BE2C (cell line): Measurements from ENCODE around the gene WASL.

Experiments
- DNase-seq: peaks from one replicate; pipeline ENCODE4 v3.0.0-alpha.2; 2020
- H3K27me3 ChIP-seq: fragments of 250-450 bp; sonication (Bioruptor Pico); 2 replicates; pipeline ENCODE4 v1.5.1; 2020; ENCODE audit warnings: mild to moderate bottlenecking
- H3K36me3 ChIP-seq: fragments of 250-450 bp; sonication (Bioruptor Pico); 2 replicates; pipeline ENCODE4 v1.5.1; 2020; ENCODE audit warnings: mild to moderate bottlenecking
- H3K4me1 ChIP-seq: fragments of 250-450 bp; sonication (Bioruptor Pico); 2 replicates; pipeline ENCODE4 v1.5.1; 2020
- H3K4me3 ChIP-seq: 2 replicates; pipeline ENCODE4 v1.5.1; 2011; ENCODE audit warnings: low read depth, low read length
- H3K9me3 ChIP-seq: fragments of 250-450 bp; sonication (Bioruptor Pico); 2 replicates; pipeline ENCODE4 v1.5.1; 2020
- CTCF ChIP-seq: IDR thresholded peaks from 2 replicates; pipeline ENCODE4 v1.5.1; 2012; ENCODE audit warnings: mild to moderate bottlenecking, low read depth, low read length

The WASL gene

GRCh38 chr7:123666492-123666891, 82.3 kb downstream of the WASL start:
- H3K9me3 ChIP-seq, result no peaks in the 10 kb centered on the region
- DNase-seq, result no peak
- H3K4me1 ChIP-seq, result peaks cover 13% of the 10 kb centered on the region
- no peaks in the 10 kb centered on the region for H3K27me3 ChIP-seq
- no peak for TF ChIP-seq CTCF
- H3K4me3 ChIP-seq, result no peak overlapping the region
- H3K36me3 ChIP-seq, result no peaks in the 10 kb centered on the region

- Histone ChIP-seq H3K36me3 (no peaks in the 10 kb centered on the region), H3K27me3 (no peaks in the 10 kb centered on the region), H3K4me3 (no peak overlapping the region), H3K9me3 (no peaks in the 10 kb centered on the region), H3K4me1 (peaks cover 15% of the 10 kb centered on the region)
- DNase-seq, result no peak
- TF ChIP-seq CTCF, result no peak
Observed at GRCh38 chr7:123665896-123666295, 82.9 kb downstream of the WASL start.

GRCh38 chr7:123665157-123665556, 83.6 kb downstream of the WASL start:
- DNase-seq, result no peak
- TF ChIP-seq CTCF, result no peak
- no peaks in the 10 kb centered on the region for H3K27me3 ChIP-seq
- H3K36me3 ChIP-seq, result no peaks in the 10 kb centered on the region
- peaks cover 16% of the 10 kb centered on the region for H3K4me1 ChIP-seq
- no peak overlapping the region for H3K4me3 ChIP-seq
- no peaks in the 10 kb centered on the region for H3K9me3 ChIP-seq

- no peak for TF ChIP-seq CTCF
- no peaks in the 10 kb centered on the region for H3K36me3 ChIP-seq
Observed at GRCh38 chr7:123663200-123663599, 85.6 kb downstream of the WASL start.

GRCh38 chr7:123662755-123663154, 86.0 kb downstream of the WASL start:
- Histone ChIP-seq H3K36me3 (no peaks in the 10 kb centered on the region), H3K9me3 (no peaks in the 10 kb centered on the region), H3K27me3 (no peaks in the 10 kb centered on the region), H3K4me3 (no peak overlapping the region), H3K4me1 (peaks cover 16% of the 10 kb centered on the region)
- TF ChIP-seq CTCF, result no peak
- DNase-seq, result no peak

More at GRCh38 chr7:123663200-123663599, 85.6 kb downstream of the WASL start:
- no peak for DNase-seq
- no peaks in the 10 kb centered on the region for H3K27me3 ChIP-seq
- no peaks in the 10 kb centered on the region for H3K9me3 ChIP-seq
- H3K4me3 ChIP-seq, result no peak overlapping the region
- peaks cover 16% of the 10 kb centered on the region for H3K4me1 ChIP-seq

- H3K4me3 ChIP-seq, result no peak overlapping the region
- no peaks in the 10 kb centered on the region for H3K27me3 ChIP-seq
- TF ChIP-seq CTCF, result no peak
- no peak for DNase-seq
- no peaks in the 10 kb centered on the region for H3K9me3 ChIP-seq
- H3K4me1 ChIP-seq, result peaks cover 16% of the 10 kb centered on the region
- no peaks in the 10 kb centered on the region for H3K36me3 ChIP-seq
Observed at GRCh38 chr7:123662293-123662692, 86.5 kb downstream of the WASL start.
